ENCODE results near the gene ZNF654. TPM values are rescaled to one million over a fixed set of nuclear protein-coding genes. Genes with fewer than 3 reads are reported as not detected.

The ZNF654 gene
- total RNA-seq = 30.4 TPM

DNA sequence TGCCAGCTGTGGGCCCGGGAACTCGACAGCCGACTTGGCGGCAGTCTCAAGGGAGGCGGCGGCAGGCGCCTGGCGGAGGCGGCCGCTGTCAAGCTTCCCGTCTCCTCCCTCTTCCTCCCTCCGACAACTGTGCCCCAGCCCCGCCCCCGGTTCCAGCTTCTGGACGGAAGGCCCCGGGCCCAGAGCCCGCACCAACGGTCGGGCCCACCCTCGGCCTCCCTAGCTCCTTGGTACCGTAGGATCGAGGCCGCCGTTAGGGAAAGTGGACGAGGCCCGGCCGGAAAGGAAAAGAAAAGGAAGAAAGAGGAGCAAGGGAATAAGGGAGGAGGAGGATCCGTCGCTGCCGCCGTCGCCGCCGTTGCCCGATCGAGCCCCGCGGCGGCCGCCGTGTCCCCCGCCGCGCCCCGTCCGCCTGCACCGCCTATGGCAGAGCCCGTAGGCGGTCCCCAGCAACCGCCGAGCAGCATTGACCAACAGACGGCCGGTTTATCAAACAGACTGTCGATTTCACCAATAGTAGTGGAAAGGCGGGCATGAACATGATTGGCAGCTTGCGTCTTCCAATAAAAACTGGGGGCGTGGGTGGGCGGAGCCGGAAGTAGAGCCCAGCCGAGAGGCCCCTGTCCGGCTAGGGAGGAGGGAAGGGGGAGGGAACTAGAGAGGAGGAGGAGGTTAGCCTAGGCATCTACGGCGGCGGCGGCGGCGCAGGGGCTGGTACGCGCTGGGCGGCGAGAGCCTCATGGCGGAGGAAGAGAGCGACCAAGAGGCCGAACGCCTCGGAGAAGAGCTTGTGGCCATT is at the start of gene ZNF654, which contains the start of gene CGGBP1:
ZNF654 (plus strand) TSS at position 675 of the 799 bp plus-strand sequence; CDS start at position 740, 65 bp downstream.
CGGBP1 (minus strand) TSS at position 425 of the 799 bp plus-strand sequence. CDS start 3,029 bp downstream, outside the sequence.

DNA sequence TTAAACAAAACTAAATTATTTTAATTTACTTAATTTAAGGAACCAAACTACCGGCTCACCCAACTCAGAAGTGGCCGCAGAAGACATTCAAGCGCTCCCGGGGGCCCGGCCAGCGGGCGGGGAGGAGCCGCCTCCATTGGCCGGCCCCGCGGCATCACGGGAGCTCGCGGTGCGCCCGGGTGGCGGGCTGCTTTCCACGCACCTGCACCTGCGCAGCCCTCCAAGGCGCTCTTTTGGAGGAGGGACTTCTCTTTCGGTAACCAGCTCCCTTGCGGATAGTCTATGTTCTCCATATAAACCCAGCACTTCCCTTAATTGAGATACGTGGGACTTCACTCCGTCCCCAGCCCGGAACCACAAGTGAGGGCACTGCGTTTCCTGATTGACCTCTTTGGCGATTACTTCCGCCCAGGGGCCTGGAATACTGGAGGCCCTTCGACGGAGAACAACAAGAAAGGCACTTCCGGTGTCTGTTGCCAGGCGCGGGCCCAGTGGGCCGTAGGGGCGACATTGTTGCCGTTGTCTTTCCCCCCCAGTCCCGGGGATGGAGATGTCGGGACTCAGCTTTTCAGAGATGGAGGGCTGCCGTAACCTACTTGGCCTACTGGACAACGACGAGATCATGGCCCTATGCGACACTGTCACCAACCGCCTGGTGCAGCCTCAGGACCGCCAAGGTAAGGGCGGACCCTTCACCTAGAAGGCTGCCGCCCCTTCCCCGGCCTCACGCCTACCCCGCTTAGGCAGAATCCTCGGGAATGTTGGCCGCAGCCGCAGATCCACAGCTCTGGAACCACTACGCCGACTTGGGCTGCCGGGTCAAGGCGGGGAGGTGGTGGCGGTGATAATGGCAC is 90.7 kb downstream of the ZNF654 start, which contains the start of gene C3orf38:
C3orf38 (plus strand) TSS at position 451 of the 854 bp plus-strand sequence; CDS start at position 545, 94 bp downstream.

Other genes starting within 250 kb of the ZNF654 start
- 142 TPM for gene CGGBP1, start 250 bp upstream of the ZNF654 start, total RNA-seq
- 60.2 TPM for gene C3orf38, start 90.7 kb downstream of the ZNF654 start, total RNA-seq

All from diencephalon (tissue), 1 donor.